GM12874 (cell line): ENCODE results near the gene B3GAT1.

Source experiments
- CTCF ChIP-seq: IDR thresholded peaks from 2 replicates; pipeline ENCODE4 v1.5.1; 2011; ENCODE audit warnings: low read depth, mild to moderate bottlenecking, control low read depth, low read length, moderate library complexity; ENCODE audit not compliant: insufficient read depth

Gene B3GAT1

DNA sequence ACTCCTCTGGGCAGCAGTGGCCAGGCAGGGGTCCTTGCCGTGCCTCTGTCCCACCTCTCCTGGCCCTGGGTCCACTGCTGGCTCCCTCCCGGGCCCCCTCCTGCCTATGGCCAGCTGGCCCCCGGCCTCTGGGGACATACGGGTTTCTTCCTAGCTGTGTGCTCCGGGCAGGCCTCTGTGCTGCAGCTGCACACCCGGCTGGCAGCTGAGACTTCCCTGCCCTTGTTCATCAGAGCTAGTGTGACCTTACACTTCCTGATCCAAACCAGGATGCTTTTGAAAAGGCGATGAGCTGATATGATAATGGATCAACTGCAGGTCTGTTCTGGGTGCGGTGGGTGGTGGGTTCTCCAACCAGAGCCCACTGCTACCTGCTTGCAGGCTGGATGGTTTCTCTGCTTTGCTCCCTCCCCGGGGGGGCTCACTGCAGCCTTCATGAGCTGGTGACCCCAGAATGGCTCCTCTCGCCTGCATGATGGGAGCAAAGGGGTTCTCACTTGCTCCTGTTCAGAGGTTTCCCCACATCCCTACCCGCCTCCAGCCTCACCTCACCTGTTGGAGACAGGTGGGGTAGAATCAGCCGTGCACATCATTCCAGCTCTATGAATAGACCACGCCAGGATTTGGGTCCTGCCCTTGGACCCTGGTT lies 13.3 kb downstream of the B3GAT1 start:
- no peak for TF ChIP-seq CTCF

GRCh38 chr11:134398079-134398444 lies 14.0 kb downstream of the B3GAT1 start:
- no peak for TF ChIP-seq CTCF

- no peak for TF ChIP-seq CTCF
These were observed 14.6 kb downstream of the B3GAT1 start for GRCh38 chr11:134397304-134398078.

- TF ChIP-seq CTCF: no peak
These were observed 17.0 kb downstream of the B3GAT1 start for GRCh38 chr11:134395002-134395401.

DNA sequence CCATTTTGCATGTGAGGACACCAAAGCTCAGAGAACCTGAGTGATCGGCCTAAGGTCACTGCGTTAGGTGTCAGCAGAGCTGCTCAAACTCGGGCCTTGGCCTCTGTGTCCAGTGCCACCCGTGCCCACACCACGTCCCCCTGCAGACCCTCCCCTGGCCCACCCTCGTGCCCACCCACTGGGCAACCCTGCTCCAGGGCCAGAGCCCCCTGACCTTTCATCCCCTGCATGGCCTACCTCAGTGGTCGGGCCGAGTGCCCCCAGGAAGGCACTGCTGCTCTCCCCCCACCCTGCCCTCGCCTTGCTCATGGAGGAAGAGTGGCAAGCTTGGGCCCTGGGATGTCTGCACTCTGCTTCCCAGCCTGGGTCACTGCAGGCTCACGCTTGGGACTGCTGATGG lies 17.7 kb downstream of the B3GAT1 start:
- TF ChIP-seq CTCF: no peak

GRCh38 chr11:134393638-134394037 lies 18.4 kb downstream of the B3GAT1 start:
- TF ChIP-seq CTCF: no peak

GRCh38 chr11:134392953-134393615 lies 19.0 kb downstream of the B3GAT1 start:
- no peak for TF ChIP-seq CTCF
